ENCODE results near the gene ZGPAT.

The ZGPAT gene

DNA sequence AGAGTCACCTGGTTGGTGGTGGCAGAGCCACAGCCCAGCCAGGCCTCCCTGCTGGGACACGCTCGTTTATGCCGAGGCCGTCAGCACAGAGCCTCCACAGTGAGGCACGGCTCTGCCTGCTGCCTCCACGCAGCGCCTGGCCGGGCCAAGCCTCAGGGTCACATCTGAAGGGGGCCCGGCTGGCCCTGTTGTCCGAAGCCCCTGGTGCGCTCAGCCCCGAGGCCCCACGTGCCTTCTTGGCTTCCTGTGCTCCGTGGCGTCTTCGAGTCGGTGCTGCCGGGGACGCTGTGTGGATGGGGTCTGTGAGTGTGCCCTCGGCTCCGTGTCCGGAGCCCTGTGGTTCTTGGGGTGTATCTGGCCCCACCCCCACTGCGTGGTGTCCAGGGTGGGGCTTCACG lies 21.7 kb upstream of the ZGPAT start:
- TF ChIP-seq, protein P1, sequence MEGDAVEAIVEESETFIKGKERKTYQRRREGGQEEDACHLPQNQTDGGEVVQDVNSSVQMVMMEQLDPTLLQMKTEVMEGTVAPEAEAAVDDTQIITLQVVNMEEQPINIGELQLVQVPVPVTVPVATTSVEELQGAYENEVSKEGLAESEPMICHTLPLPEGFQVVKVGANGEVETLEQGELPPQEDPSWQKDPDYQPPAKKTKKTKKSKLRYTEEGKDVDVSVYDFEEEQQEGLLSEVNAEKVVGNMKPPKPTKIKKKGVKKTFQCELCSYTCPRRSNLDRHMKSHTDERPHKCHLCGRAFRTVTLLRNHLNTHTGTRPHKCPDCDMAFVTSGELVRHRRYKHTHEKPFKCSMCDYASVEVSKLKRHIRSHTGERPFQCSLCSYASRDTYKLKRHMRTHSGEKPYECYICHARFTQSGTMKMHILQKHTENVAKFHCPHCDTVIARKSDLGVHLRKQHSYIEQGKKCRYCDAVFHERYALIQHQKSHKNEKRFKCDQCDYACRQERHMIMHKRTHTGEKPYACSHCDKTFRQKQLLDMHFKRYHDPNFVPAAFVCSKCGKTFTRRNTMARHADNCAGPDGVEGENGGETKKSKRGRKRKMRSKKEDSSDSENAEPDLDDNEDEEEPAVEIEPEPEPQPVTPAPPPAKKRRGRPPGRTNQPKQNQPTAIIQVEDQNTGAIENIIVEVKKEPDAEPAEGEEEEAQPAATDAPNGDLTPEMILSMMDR (conservative IDR thresholded peaks at IDR 0.05; ENCODE audit: low read length): no peak
- no peak overlapping the region for H3K4me3 ChIP-seq (ENCODE audit: low read length)
- no peak for DNase-seq (ENCODE audit: low read depth)

GRCh38 chr20:63686492-63687321 lies 21.1 kb upstream of the ZGPAT start:
- H3K4me3 ChIP-seq (ENCODE audit: low read length): no peak overlapping the region
- peak; percentile 80 for DNase-seq (ENCODE audit: low read depth)
- TF ChIP-seq, protein P1 (conservative IDR thresholded peaks at IDR 0.05; ENCODE audit: low read length): no peak

DNA sequence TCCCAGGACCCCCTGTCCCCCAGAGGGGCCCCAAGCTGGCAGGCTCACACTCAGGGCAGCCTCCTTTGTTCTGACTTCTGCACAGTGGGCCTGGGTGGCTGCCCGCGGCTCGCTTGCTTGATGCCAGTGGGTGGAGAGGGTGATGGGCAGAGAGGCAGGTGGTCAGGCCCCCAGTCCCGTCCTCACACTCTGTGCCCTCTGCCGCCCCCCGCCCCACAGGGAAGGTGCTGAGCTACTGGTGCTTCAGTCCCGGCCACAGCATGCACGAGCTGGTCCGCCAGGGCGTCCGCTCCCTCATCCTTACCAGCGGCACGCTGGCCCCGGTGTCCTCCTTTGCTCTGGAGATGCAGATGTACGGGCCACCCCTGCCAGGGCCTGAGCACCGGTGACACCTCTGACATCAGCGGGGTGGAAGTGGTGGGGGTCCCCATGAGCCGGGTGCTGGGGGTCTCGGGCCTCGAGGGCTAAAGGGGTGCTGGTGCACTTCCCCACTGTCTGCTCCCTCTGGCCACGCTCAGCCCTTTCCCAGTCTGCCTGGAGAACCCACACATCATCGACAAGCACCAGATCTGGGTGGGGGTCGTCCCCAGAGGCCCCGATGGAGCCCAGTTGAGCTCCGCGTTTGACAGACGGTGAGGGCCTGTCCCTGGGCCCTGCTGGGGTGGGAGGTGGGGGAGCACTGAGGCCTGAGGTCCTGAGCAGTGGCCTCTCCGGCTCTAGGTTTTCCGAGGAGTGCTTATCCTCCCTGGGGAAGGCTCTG lies 20.2 kb upstream of the ZGPAT start:
- no peak for DNase-seq (ENCODE audit: low read depth)
- TF ChIP-seq, protein P1 (conservative IDR thresholded peaks at IDR 0.05; ENCODE audit: low read length): no peak
- H3K4me3 ChIP-seq (ENCODE audit: low read length): no peak overlapping the region

DNA sequence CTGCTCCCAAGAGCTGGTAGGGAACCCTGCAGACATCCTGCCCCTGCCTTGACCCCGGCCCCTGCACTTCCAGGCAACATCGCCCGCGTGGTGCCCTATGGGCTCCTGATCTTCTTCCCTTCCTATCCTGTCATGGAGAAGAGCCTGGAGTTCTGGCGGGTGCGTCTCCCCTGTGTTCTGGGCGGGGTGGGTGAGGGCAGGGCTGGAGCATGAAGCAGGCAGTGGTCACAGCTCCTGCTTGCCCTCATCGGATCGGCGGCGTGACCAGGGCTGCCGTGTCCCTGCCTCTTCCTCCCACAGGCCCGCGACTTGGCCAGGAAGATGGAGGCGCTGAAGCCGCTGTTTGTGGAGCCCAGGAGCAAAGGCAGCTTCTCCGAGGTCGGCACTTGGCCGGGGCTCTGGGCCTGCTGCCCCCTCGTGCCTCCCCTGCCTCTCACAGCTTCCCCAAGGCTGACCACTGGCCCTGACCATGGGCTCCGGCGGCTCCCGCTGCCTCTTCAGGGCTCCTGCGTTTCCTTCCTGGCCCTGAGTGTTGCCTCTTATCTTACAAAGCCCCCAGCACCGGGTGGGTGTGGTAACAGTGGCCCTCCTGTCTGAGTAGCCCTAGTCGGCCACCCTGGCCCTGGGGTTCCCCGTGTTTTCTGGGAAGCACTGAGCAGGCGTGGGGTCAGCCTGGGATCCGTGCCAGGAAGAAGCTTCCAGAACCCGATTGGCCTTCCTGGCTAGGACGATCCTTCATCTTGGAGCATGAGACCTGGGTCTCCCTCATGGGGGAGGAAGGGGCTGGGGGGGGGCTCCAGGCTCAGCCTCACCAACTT lies 19.4 kb upstream of the ZGPAT start:
- no peak overlapping the region for H3K4me3 ChIP-seq (ENCODE audit: low read length)
- TF ChIP-seq, protein P1 (conservative IDR thresholded peaks at IDR 0.05; ENCODE audit: low read length): no peak
- no peak for DNase-seq (ENCODE audit: low read depth)

- no peak for DNase-seq (ENCODE audit: low read depth)
- TF ChIP-seq, protein P1 (conservative IDR thresholded peaks at IDR 0.05; ENCODE audit: low read length): no peak
- H3K4me3 ChIP-seq (ENCODE audit: low read length): no peak overlapping the region
Observed at GRCh38 chr20:63689046-63690002, 18.5 kb upstream of the ZGPAT start.
